ENCODE data around the gene TTL.

- TF ChIP-seq CTCF (IDR thresholded peaks at IDR 0.05) (no peak), POLR2A (IDR thresholded peaks at IDR 0.05) (no peak)
Observed at GRCh38 chr2:112516801-112517200, 34.8 kb downstream of the TTL start.
